Keratinocyte (primary cell): ENCODE data around the gene ALOX5AP. TPM values are rescaled to one million over a fixed set of nuclear protein-coding genes. Genes with fewer than 3 reads are reported as not detected.

Experiments used
- DNase-seq: peaks from one replicate; pipeline ENCODE4 v3.0.0-alpha.2; 2011; ENCODE audit warnings: low read depth, missing footprints, low spot score
- FAIRE-seq: peaks from 2 replicates; lab custom pipeline; 2011; peaks lifted over from hg19 to GRCh38; lab: Jason Lieb, UNC
- H2AFZ ChIP-seq: 2 replicates; pipeline ENCODE4 v1.6.0; 2012; ENCODE audit warnings: low read length, control low read depth, inconsistent platforms; ENCODE audit not compliant: control insufficient read depth
- H3K27ac ChIP-seq: 2 replicates; pipeline ENCODE4 v1.5.1; 2011; ENCODE audit warnings: low read length; ENCODE audit not compliant: control insufficient read depth, insufficient read depth
- H3K27me3 ChIP-seq: 3 replicates; pipeline ENCODE4 v1.6.0; 2011; ENCODE audit warnings: low read length; ENCODE audit not compliant: control insufficient read depth, insufficient read depth; ENCODE audit errors: extremely low read depth
- H3K36me3 ChIP-seq, 2 experiments: 2 replicates in 1 of 2; 3 replicates in 1 of 2; pipeline ENCODE4 v1.5.1; 2011; ENCODE audit warnings: low read length in 2 of 2, mild to moderate bottlenecking in 1 of 2; ENCODE audit not compliant: control insufficient read depth in 2 of 2, insufficient read depth in 2 of 2; ENCODE audit errors: extremely low read depth in 1 of 2
- H3K4me1 ChIP-seq: 3 replicates; pipeline ENCODE4 v1.5.1; 2011; ENCODE audit warnings: low read length; ENCODE audit not compliant: control insufficient read depth, insufficient read depth; ENCODE audit errors: extremely low read depth
- H3K4me2 ChIP-seq: 3 replicates; pipeline ENCODE4 v1.6.0; 2011; ENCODE audit warnings: low read depth, low read length; ENCODE audit not compliant: control insufficient read depth, insufficient read depth; ENCODE audit errors: extremely low read depth
- H3K4me3 ChIP-seq, 3 experiments: fragments of 200-600 bp in 1 of 3; sonication (generic) in 1 of 3; 2 replicates in 2 of 3; 3 replicates in 1 of 3; pipeline ENCODE4 v1.5.1; 2011 to 2016; ENCODE audit warnings: low read length in 3 of 3, mild to moderate bottlenecking in 3 of 3, control low read depth in 2 of 3, inconsistent platforms in 1 of 3, low read depth in 1 of 3, mixed read lengths in 1 of 3, mixed run types in 1 of 3, moderate library complexity in 1 of 3; ENCODE audit not compliant: control insufficient read depth in 2 of 3, insufficient read depth in 2 of 3; ENCODE audit errors: extremely low read depth in 1 of 3
- H3K79me2 ChIP-seq: 2 replicates; pipeline ENCODE4 v1.6.0; 2012; ENCODE audit warnings: low read length; ENCODE audit not compliant: control insufficient read depth, insufficient read depth
- H3K9ac ChIP-seq: 3 replicates; pipeline ENCODE4 v1.6.0; 2011; ENCODE audit warnings: low read length; ENCODE audit not compliant: control insufficient read depth, insufficient read depth; ENCODE audit errors: extremely low read depth
- H3K9me1 ChIP-seq: 3 replicates; pipeline ENCODE4 v1.6.0; 2011; ENCODE audit warnings: low read length; ENCODE audit not compliant: control insufficient read depth, insufficient read depth; ENCODE audit errors: extremely low read depth
- H3K9me3 ChIP-seq: 2 replicates; pipeline ENCODE4 v1.5.1; 2012; ENCODE audit warnings: low read depth, low read length; ENCODE audit not compliant: control insufficient read depth
- H4K20me1 ChIP-seq: 3 replicates; pipeline ENCODE4 v1.6.0; 2011; ENCODE audit warnings: low read length; ENCODE audit not compliant: control insufficient read depth, insufficient read depth; ENCODE audit errors: extremely low read depth
- EZH2 ChIP-seq: IDR thresholded peaks from one replicate; pipeline ENCODE4 v1.6.1; 2012; ENCODE audit warnings: inconsistent platforms, mild to moderate bottlenecking, low read length, moderate library complexity
- dilution Hi-C: fragments of 300-500 bp; cut with MboI; formaldehyde crosslinking; loops from one replicate; pipeline ENCODE4 v1.7.0; 2020; ENCODE audit warnings: low sequenced_read_pairs; ENCODE audit not compliant: extremely low pct_ligation_motif_present
- polyA plus RNA-seq, 5 experiments: library from polyadenylated mRNA; depleted of rRNA in 3 of 5; stranded (reverse) in 3 of 5; stranded (forward) in 1 of 5; unstranded in 1 of 5; fragments of >200 nt; gene quantifications; 1 replicate in 1 of 5; 2 replicates in 3 of 5; 3 replicates in 1 of 5; pipeline versions ENCODE4 v1.2.1 to v1.2.3, GENCODE V29; 2011 to 2012; ENCODE audit warnings: missing spikeins in 2 of 5, low read depth in 1 of 5, low replicate concordance in 1 of 5
- TF ChIP-seq, protein P1 (sequence below), 3 experiments: IDR thresholded peaks in 1 of 3; conservative IDR thresholded peaks in 1 of 3; optimal IDR thresholded peaks in 1 of 3; 2 replicates in 2 of 3; 3 replicates in 1 of 3; pipeline versions ENCODE3 to v1.5.1; 2011; ENCODE audit warnings: low read length in 3 of 3, mild to moderate bottlenecking in 3 of 3, moderate library complexity in 2 of 3, control low read depth in 1 of 3, inconsistent platforms in 1 of 3; ENCODE audit not compliant: insufficient read depth in 2 of 3; ENCODE audit errors: extremely low read depth in 1 of 3

Gene ALOX5AP
- polyA plus RNA-seq, 1 donor (not counting 4 experiments of a cell fraction or from before 2014, with no cell fraction given) = 0.31 TPM

DNA sequence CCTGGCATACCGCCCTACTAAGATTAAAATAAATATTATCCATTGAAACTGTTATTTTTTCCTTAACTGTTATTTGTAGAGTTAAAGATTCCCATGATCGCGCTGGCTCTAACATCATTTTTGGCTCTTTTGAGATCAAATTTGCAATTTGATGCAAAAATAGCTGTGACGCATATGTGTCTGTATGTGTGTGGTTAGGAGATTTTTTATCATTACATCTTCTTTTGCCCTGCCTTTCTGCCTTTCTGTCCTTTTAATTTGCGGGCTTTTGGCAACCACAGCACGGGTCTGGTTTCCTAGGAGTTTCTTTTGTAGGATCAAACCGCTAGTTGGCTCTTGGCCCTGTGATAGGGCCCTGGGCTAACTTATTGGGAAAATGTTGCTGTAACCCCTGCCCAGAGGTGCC lies 37.3 kb upstream of the ALOX5AP start:
- Histone ChIP-seq H3K9me1 (no peaks in the 10 kb centered on the region), H3K36me3 (no peaks in the 10 kb centered on the region), H3K4me2 (no peak overlapping the region), H3K27me3 (peaks cover 15% of the 10 kb centered on the region), H3K27ac (no peak overlapping the region), H3K9me3 (no peaks in the 10 kb centered on the region), H3K9ac (no peak overlapping the region), H3K79me2 (no peaks in the 10 kb centered on the region), H3K4me1 (no peaks in the 10 kb centered on the region), H3K4me3 (no peak overlapping the region), H4K20me1 (no peaks in the 10 kb centered on the region), H2AFZ (no peak overlapping the region)
- TF ChIP-seq, protein P1, sequence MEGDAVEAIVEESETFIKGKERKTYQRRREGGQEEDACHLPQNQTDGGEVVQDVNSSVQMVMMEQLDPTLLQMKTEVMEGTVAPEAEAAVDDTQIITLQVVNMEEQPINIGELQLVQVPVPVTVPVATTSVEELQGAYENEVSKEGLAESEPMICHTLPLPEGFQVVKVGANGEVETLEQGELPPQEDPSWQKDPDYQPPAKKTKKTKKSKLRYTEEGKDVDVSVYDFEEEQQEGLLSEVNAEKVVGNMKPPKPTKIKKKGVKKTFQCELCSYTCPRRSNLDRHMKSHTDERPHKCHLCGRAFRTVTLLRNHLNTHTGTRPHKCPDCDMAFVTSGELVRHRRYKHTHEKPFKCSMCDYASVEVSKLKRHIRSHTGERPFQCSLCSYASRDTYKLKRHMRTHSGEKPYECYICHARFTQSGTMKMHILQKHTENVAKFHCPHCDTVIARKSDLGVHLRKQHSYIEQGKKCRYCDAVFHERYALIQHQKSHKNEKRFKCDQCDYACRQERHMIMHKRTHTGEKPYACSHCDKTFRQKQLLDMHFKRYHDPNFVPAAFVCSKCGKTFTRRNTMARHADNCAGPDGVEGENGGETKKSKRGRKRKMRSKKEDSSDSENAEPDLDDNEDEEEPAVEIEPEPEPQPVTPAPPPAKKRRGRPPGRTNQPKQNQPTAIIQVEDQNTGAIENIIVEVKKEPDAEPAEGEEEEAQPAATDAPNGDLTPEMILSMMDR (optimal IDR thresholded peaks at IDR 0.05 in 1 of 3, IDR thresholded peaks at IDR 0.05 in 1 of 3, conservative IDR thresholded peaks at IDR 0.05 in 1 of 3; ENCODE audit: extremely low read depth in 1 of 3, insufficient read depth in 2 of 3, low read length in 3 of 3) = no peak
- TF ChIP-seq EZH2 = no peak
- dilution Hi-C loops = no loop called here
- FAIRE-seq = no peak
- no peak for DNase-seq

DNA sequence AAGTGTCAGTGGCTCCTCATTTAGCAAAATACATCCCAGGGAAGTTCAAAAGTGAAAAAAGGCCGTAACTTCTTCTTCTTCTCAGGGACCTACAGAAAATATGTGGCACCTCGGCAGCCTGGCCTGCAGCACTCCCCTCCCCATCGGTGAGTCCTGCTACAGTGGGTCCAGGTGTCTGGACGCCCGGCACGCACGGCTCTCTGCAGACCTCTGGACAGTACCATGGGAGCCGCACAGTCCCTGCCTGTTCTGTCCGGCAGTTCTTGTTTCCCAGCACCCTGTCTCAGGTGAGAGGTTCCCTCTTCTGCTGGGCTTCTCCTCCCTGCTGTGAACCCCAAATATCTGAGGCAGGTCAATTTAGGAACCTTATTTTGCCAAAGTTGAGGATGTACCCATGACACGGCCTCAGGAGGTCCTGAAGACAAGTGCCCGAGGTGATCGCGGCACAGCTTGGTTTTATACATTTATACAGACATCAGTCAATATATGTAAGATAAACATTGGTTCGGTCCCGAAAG lies 36.8 kb upstream of the ALOX5AP start:
- no peak overlapping the region for H3K4me3 ChIP-seq
- H3K79me2 ChIP-seq = no peaks in the 10 kb centered on the region
- no peaks in the 10 kb centered on the region for H3K4me1 ChIP-seq
- no peak overlapping the region for H3K9ac ChIP-seq
- DNase-seq (no peak), FAIRE-seq (no peak)
- H3K36me3 ChIP-seq = no peaks in the 10 kb centered on the region
- H4K20me1 ChIP-seq = no peaks in the 10 kb centered on the region
- H3K9me1 ChIP-seq = no peaks in the 10 kb centered on the region
- no peak overlapping the region for H2AFZ ChIP-seq
- H3K4me2 ChIP-seq = no peak overlapping the region
- dilution Hi-C loops = no loop called here
- peaks cover 18% of the 10 kb centered on the region for H3K27me3 ChIP-seq
- H3K27ac ChIP-seq = no peak overlapping the region
- TF ChIP-seq, protein P1 (optimal IDR thresholded peaks at IDR 0.05 in 1 of 3, IDR thresholded peaks at IDR 0.05 in 1 of 3, conservative IDR thresholded peaks at IDR 0.05 in 1 of 3; ENCODE audit: extremely low read depth in 1 of 3, insufficient read depth in 2 of 3, low read length in 3 of 3) = no peak
- no peak for TF ChIP-seq EZH2
- no peaks in the 10 kb centered on the region for H3K9me3 ChIP-seq
